Prostate gland (tissue), 2 donors: ENCODE data around the gene MET. TPM values are rescaled to one million over a fixed set of nuclear protein-coding genes. Genes with fewer than 3 reads are reported as not detected.

ENCODE experiments used
- DNase-seq: peaks from one replicate; pipeline ENCODE4 v3.0.0-alpha.2; 2019; ENCODE audit warnings: low spot score
- H3K27ac ChIP-seq, 2 donors: fragments of 200-600 bp; sonication (generic); 2 replicates each; pipeline ENCODE4 v1.5.1; 2017 to 2019
- H3K27me3 ChIP-seq: fragments of 200-600 bp; sonication (generic); replicated peaks from 2 replicates; pipeline ENCODE4 v1.5.1; 2019; ENCODE audit not compliant: insufficient read depth
- H3K36me3 ChIP-seq, 2 donors: fragments of 200-600 bp; sonication (generic); 1 replicate in 1 of 2; 2 replicates in 1 of 2; pipeline versions ENCODE4 v1.5.1 to v1.8.1; 2017 to 2019
- H3K4me1 ChIP-seq: fragments of 200-600 bp; sonication (generic); replicated peaks from 2 replicates; pipeline ENCODE4 v1.5.1; 2019
- H3K4me3 ChIP-seq, 2 donors: fragments of 200-600 bp; sonication (generic); 2 replicates each; pipeline ENCODE4 v1.5.1; 2017 to 2019
- H3K9me3 ChIP-seq: fragments of 200-600 bp; sonication (generic); 2 replicates; pipeline ENCODE4 v1.5.1; 2017
- POLR2A ChIP-seq: fragments of 450-650 bp; IDR thresholded peaks from one replicate; pipeline ENCODE4 v1.6.1; 2016; ENCODE audit warnings: antibody characterized with exemption, mild to moderate bottlenecking
- POLR2AphosphoS5 ChIP-seq: sonication (generic); formaldehyde crosslinking; IDR thresholded peaks from one replicate; pipeline ENCODE4 v1.6.1; 2017; ENCODE audit warnings: antibody characterized with exemption
- WGBS: methylation state at CpG from one replicate; pipeline ENCODE4 v1.1.5; 2018; 5-methylcytosine and 5-hydroxymethylcytosine counted together
- intact Hi-C: fragments of 100-400 bp; cut with DNase I; formaldehyde crosslinking; loops from one replicate; pipeline ENCODE4 v1.14.2; 2022
- total RNA-seq, 2 donors: library from RNA; depleted of rRNA; stranded (reverse); fragments of >200 nt; gene quantifications; one replicate each; pipeline ENCODE4 v1.1.0, GENCODE V29; 2016
- TF ChIP-seq, protein P1 (sequence below), 4 experiments: fragments of 200-600 bp in 2 of 4; fragments of 450-650 bp in 2 of 4; sonication (generic) in 2 of 4; IDR thresholded peaks; 1 replicate in 3 of 4; 2 replicates in 1 of 4; pipeline ENCODE4 v1.5.1; 2016 to 2019; ENCODE audit warnings: antibody characterized with exemption in 4 of 4, mild to moderate bottlenecking in 2 of 4, moderate library complexity in 2 of 4

MET gene
- total RNA-seq, 2 donors from 2014 or later: 14.2 to 17.0 TPM

DNA sequence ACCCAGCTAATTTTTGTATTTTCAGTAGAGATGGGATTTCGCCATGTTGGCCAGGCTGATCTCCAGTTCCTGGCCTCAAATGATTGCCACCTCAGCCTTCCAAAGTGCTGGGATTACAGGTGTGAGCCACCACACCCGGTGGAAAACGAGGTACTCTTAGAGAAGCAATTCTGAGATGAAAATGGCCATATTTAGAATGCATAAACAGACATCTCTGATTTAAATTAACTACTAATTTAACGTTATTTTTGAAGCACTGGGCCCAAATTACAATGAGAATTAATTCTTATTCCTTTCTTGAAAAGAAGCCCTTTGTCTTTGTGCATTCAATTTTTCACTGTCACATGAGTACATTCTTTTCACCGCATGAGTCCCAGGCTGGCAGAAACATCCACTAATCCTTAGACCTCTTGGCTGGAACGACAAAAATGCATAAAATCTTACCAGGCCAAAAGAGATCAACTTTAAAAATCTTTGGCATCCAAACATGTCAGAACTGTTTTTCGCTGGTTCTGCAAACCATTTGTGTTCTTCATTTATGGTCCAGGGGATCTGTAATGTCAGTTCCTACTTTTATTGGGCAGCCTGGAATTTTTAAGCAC is 130.2 kb downstream of the MET start:
- H3K4me3 ChIP-seq: no peak overlapping the region
- intact Hi-C loops: no loop called here
- H3K9me3 ChIP-seq: no peaks in the 10 kb centered on the region
- peak; percentile 49 for TF ChIP-seq POLR2AphosphoS5
- TF ChIP-seq, protein P1, sequence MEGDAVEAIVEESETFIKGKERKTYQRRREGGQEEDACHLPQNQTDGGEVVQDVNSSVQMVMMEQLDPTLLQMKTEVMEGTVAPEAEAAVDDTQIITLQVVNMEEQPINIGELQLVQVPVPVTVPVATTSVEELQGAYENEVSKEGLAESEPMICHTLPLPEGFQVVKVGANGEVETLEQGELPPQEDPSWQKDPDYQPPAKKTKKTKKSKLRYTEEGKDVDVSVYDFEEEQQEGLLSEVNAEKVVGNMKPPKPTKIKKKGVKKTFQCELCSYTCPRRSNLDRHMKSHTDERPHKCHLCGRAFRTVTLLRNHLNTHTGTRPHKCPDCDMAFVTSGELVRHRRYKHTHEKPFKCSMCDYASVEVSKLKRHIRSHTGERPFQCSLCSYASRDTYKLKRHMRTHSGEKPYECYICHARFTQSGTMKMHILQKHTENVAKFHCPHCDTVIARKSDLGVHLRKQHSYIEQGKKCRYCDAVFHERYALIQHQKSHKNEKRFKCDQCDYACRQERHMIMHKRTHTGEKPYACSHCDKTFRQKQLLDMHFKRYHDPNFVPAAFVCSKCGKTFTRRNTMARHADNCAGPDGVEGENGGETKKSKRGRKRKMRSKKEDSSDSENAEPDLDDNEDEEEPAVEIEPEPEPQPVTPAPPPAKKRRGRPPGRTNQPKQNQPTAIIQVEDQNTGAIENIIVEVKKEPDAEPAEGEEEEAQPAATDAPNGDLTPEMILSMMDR (IDR thresholded peaks at IDR 0.05): no peak
- TF ChIP-seq POLR2A: no peak
- H3K27me3 ChIP-seq: no peaks in the 10 kb centered on the region
- H3K4me1 ChIP-seq: no peaks in the 10 kb centered on the region
- no peak overlapping the region for H3K27ac ChIP-seq
- 53% methylated on average over 7 of the region's 7 CpGs for WGBS
- peak; percentile 28 for DNase-seq
- H3K36me3 ChIP-seq: no peaks in the 10 kb centered on the region

DNA sequence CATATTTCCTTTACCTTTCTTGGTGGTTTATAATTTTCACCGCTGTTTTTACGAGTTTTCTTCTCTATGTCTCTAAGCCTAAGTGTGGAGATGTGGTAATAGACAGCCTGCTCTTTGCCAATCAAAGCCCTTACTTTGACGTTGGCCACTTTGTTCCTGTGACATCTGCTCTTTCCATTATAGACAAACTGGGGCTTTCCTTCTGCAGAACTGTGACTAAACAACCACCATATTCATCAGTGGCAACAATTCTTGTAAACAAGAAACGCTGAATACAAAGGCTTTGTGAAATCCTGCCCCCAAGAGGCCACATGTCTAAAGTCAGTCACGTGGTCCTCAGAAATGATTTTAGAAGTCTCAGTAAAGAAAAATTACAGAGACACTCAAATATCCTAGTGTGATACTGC is 130.8 kb downstream of the MET start:
- DNase-seq: no peak

DNA sequence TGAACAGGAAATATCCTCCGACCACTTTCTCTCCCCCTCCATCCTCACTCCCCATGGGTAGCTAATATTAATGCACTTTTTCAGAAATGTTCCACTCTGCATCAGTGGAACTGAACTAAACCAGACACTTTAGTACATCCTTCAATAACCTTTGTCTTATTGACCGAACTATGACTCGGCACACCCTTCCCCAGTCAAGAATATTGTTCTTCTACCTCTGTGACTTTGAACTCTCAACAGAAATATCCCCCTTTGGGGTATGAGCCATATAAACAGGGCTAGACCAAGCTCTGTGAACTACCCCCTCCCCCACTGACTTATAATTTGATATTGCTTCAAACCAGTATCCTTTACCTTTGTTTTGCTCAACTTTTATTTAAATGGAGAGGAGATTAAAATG is 132.5 kb downstream of the MET start:
- H3K4me3 ChIP-seq: no peak overlapping the region
- TF ChIP-seq POLR2A (no peak), POLR2AphosphoS5 (no peak)
- TF ChIP-seq, protein P1 (IDR thresholded peaks at IDR 0.05): no peak
- H3K36me3 ChIP-seq: no peaks in the 10 kb centered on the region
- H3K27me3 ChIP-seq: no peaks in the 10 kb centered on the region
- no peak for DNase-seq
- H3K9me3 ChIP-seq: no peaks in the 10 kb centered on the region
- intact Hi-C loops: no loop called here
- H3K4me1 ChIP-seq: no peaks in the 10 kb centered on the region
- WGBS: 93% methylated on average over 3 of the region's 3 CpGs
- no peak overlapping the region for H3K27ac ChIP-seq

More for the DNA sequence above, 130.8 kb downstream of the MET start:
- Histone ChIP-seq H3K27ac (peak overlapping the region in 1 of 2 donors; percentile 17), H3K4me3 (no peak overlapping the region), H3K4me1 (no peaks in the 10 kb centered on the region), H3K36me3 (no peaks in the 10 kb centered on the region), H3K27me3 (no peaks in the 10 kb centered on the region), H3K9me3 (no peaks in the 10 kb centered on the region)
- TF ChIP-seq POLR2A (no peak), POLR2AphosphoS5 (peak; percentile 2)
- TF ChIP-seq, protein P1 (IDR thresholded peaks at IDR 0.05): peak in 3 of 4 experiments; percentile 21 to 53 (median 42)
- intact Hi-C loops: no loop called here
- 14% methylated on average over 5 of the region's 5 CpGs for WGBS

DNA sequence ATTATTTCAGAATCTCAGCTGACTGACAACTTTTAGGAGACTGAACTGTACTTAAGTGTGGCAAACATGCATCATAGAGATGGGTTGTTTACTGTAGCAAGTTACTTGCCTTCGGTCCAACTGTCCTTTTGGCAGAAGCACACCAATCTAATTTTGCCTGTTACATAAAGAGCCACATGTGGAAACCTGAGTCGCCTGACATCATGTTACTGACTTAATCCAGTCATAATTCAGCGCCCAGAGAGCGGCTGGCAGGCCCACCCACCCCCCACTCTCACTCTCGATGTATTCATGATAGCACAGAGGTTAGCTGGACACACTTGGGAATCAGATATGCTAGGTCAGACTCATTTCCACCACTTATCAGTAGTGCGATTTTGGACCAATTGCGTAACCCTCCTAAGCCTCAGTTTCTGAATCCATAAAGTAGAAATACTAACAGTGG is 133.1 kb downstream of the MET start:
- DNase-seq: no peak
- Histone ChIP-seq H3K27me3 (no peaks in the 10 kb centered on the region), H3K36me3 (no peaks in the 10 kb centered on the region), H3K27ac (no peak overlapping the region), H3K4me3 (no peak overlapping the region), H3K4me1 (no peaks in the 10 kb centered on the region), H3K9me3 (no peaks in the 10 kb centered on the region)
- WGBS: 44% methylated on average over 7 of the region's 7 CpGs
- intact Hi-C loops: loop anchor here (5.0 kb wide), 2 partner anchors 133 to 543 kb away; partner anchors contain the start of gene MET
- TF ChIP-seq, protein P1 (IDR thresholded peaks at IDR 0.05): no peak
- TF ChIP-seq POLR2AphosphoS5: peak; percentile 39
